Uterus (tissue), 4 donors: ENCODE results near the gene ACTR8. TPM values are rescaled to one million over a fixed set of nuclear protein-coding genes. Genes with fewer than 3 reads are reported as not detected.

Experiments used
- DNase-seq, 2 donors: peaks; one replicate each; pipeline ENCODE4 v3.0.0-alpha.2; 2019 to 2020
- H3K27ac ChIP-seq, 2 donors: fragments of 200-600 bp; sonication (generic); 1 replicate in 1 of 2; 2 replicates in 1 of 2; pipeline ENCODE4 v1.5.1; 2016 to 2018
- H3K27me3 ChIP-seq, 2 donors: fragments of 200-600 bp; sonication (generic); one replicate each; pipeline ENCODE4 v1.5.1; 2018 to 2019; ENCODE audit warnings: control low read depth in 1 of 2
- H3K36me3 ChIP-seq, 2 donors: fragments of 200-600 bp; sonication (generic); one replicate each; pipeline ENCODE4 v1.5.1; 2019; ENCODE audit warnings: control low read depth in 1 of 2
- H3K4me1 ChIP-seq, 2 donors: fragments of 200-600 bp; sonication (generic); one replicate each; pipeline ENCODE4 v1.5.1; 2018 to 2019; ENCODE audit warnings: control low read depth in 1 of 2
- H3K4me3 ChIP-seq, 2 donors: fragments of 200-600 bp; sonication (generic); 1 replicate in 1 of 2; 2 replicates in 1 of 2; pipeline ENCODE4 v1.5.1; 2018 to 2019; ENCODE audit warnings: mild to moderate bottlenecking in 1 of 2
- H3K9me3 ChIP-seq, 2 donors: fragments of 200-600 bp; sonication (generic); one replicate each; pipeline ENCODE4 v1.5.1; 2019; ENCODE audit warnings: control low read depth in 1 of 2
- CTCF ChIP-seq, 4 experiments: fragments of 200-600 bp in 2 of 4; fragments of 450-650 bp in 2 of 4; sonication (generic) in 2 of 4; IDR thresholded peaks; one replicate each; pipeline ENCODE4 v1.5.1; 2016 to 2019; ENCODE audit warnings: antibody characterized with exemption in 4 of 4, mild to moderate bottlenecking in 2 of 4, moderate library complexity in 1 of 4
- POLR2A ChIP-seq, 2 donors: fragments of 450-650 bp; IDR thresholded peaks; one replicate each; pipeline ENCODE4 v1.6.1; 2016; ENCODE audit warnings: antibody characterized with exemption in 2 of 2, mild to moderate bottlenecking in 1 of 2, moderate library complexity in 1 of 2
- intact Hi-C: fragments of 100-400 bp; cut with DNase I; formaldehyde crosslinking; loops from one replicate; pipeline ENCODE4 v1.15.1; 2023; ENCODE audit warnings: low total_unique reads
- total RNA-seq, 4 donors: library from RNA; depleted of rRNA in 3 of 4; stranded (reverse); fragments of >200 nt in 3 of 4; gene quantifications; one replicate each; pipeline versions ENCODE4 v1.1.0 to v1.2.4, GENCODE V29; 2014 to 2023
- donor health status: DM: yes; HTN: yes; CAD: no.

ACTR8 gene
- total RNA-seq, 4 donors from 2014 or later = 23.2 to 56.8 (median 31.6) TPM

- TF ChIP-seq POLR2A (IDR thresholded peaks at IDR 0.05) (peak in 1 of 2 donors; percentile 63), CTCF (IDR thresholded peaks at IDR 0.05) (peak in 1 of 4 experiments; percentile 19)
- Histone ChIP-seq H3K4me3 (peak within 1 kb of the TSS; percentile 24 to 71), H3K27me3 (no peaks in the 10 kb centered on the region), H3K27ac (peak within 1 kb of the TSS; percentile 59 to 87), H3K9me3 (no peaks in the 10 kb centered on the region), H3K36me3 (no peaks in the 10 kb centered on the region), H3K4me1 (peaks cover 0 to 3% of the 10 kb centered on the region in 2 donors)
- DNase-seq = peak; percentile 51 to 69
- intact Hi-C loops = no loop called here
These were observed 35.7 kb downstream of the ACTR8 start, which contains the start of the genes CHDH and IL17RB for GRCh38 chr3:53846134-53846850. Gene CHDH (minus strand): TSS chr3:53846419. CDS start chr3:53824008, 22,411 bp downstream. Gene IL17RB (plus strand): TSS chr3:53846568. CDS start chr3:53846589, 21 bp downstream.

GRCh38 chr3:53845881-53846133 is 36.1 kb downstream of the ACTR8 start:
- peak in 1 of 4 experiments; percentile 1 for TF ChIP-seq CTCF (IDR thresholded peaks at IDR 0.05)
- no peak for TF ChIP-seq POLR2A (IDR thresholded peaks at IDR 0.05)
- Histone ChIP-seq H3K36me3 (no peaks in the 10 kb centered on the region), H3K27ac (peak overlapping the region; percentile 59 to 87), H3K9me3 (no peaks in the 10 kb centered on the region), H3K4me3 (peak overlapping the region; percentile 24 to 71), H3K27me3 (no peaks in the 10 kb centered on the region), H3K4me1 (peaks cover 0 to 3% of the 10 kb centered on the region in 2 donors)
- DNase-seq = no peak
- intact Hi-C loops = no loop called here

GRCh38 chr3:53845103-53845880 is 36.7 kb downstream of the ACTR8 start:
- no peaks in the 10 kb centered on the region for H3K27me3 ChIP-seq
- H3K36me3 ChIP-seq = no peaks in the 10 kb centered on the region
- TF ChIP-seq POLR2A (IDR thresholded peaks at IDR 0.05) (no peak), CTCF (IDR thresholded peaks at IDR 0.05) (peak in 3 of 4 experiments; percentile 19 to 40 (median 21))
- H3K4me1 ChIP-seq = peaks cover 0 to 3% of the 10 kb centered on the region in 2 donors
- peak overlapping the region; percentile 59 to 87 for H3K27ac ChIP-seq
- intact Hi-C loops = no loop called here
- peak overlapping the region; percentile 24 to 71 for H3K4me3 ChIP-seq
- no peaks in the 10 kb centered on the region for H3K9me3 ChIP-seq
- DNase-seq = peak; percentile 56 to 67

GRCh38 chr3:53844262-53845102 is 37.5 kb downstream of the ACTR8 start:
- Histone ChIP-seq H3K27ac (peak overlapping the region in 1 of 2 donors; percentile 87), H3K27me3 (no peaks in the 10 kb centered on the region), H3K4me3 (no peak overlapping the region), H3K36me3 (no peaks in the 10 kb centered on the region), H3K4me1 (peaks cover 0 to 3% of the 10 kb centered on the region in 2 donors), H3K9me3 (no peaks in the 10 kb centered on the region)
- DNase-seq = no peak
- TF ChIP-seq POLR2A (IDR thresholded peaks at IDR 0.05) (no peak), CTCF (IDR thresholded peaks at IDR 0.05) (no peak)
- intact Hi-C loops = no loop called here
